Erythroblast (primary cell): ENCODE data around the gene NEURL1B.

Experiments
- GATA1 ChIP-seq: IDR thresholded peaks from 2 replicates; pipeline ENCODE4 v1.6.1; 2011; ENCODE audit warnings: low read depth, mild to moderate bottlenecking, control low read depth, low read length, moderate library complexity
- POLR2A ChIP-seq: IDR thresholded peaks from 2 replicates; pipeline ENCODE4 v1.6.1; 2011; ENCODE audit warnings: mild to moderate bottlenecking, low read length

DNA sequence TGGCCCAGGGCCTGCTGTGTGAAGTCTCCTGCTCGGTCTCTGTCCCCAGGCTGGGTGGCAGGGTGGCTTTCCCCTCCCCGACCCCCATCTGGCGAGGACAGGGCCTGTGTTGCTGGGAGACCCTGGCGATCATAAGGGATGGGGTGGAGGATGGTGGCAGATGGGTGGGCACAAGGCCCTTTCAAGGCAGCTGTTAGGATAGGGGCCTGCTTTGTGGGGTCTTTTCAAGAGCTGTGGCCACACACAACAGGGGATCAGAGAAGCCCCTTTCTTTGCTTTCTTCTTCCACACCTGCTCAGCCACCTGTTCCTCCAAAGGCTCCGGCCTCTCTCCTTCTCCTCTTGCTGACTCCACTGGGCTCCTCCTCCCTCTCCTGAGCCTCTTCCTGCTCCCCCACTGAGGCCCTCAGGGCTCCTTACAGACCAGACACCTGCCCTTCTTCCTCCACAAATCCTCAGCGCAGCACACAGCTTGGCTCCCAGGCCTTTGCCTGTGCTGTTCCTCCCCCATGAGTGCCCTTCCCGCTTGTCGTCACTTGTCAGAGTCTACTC, 15.0 kb upstream of the NEURL1B start:
- TF ChIP-seq POLR2A (no peak), GATA1 (no peak)
